Liver (tissue), 3 donors: ENCODE data around the gene CCDC30.

Source experiments
- ATF3 ChIP-seq: IDR thresholded peaks from 2 replicates; pipeline ENCODE4 v1.6.1; 2016; ENCODE audit warnings: antibody characterized with exemption
- CTCF ChIP-seq: fragments of 150-350 bp; IDR thresholded peaks from 2 replicates; pipeline ENCODE4 v1.5.1; 2017; ENCODE audit warnings: improper control_type of control experiment, low read depth, low read length; ENCODE audit not compliant: missing input control
- EGR1 ChIP-seq, 2 donors: IDR thresholded peaks; 2 replicates each; pipeline ENCODE4 v1.6.1; 2016 to 2018; ENCODE audit warnings: antibody characterized with exemption in 2 of 2, low read depth in 2 of 2
- FOXA2 ChIP-seq: IDR thresholded peaks from 2 replicates; pipeline ENCODE4 v1.6.1; 2016; ENCODE audit warnings: antibody characterized with exemption
- MAX ChIP-seq: IDR thresholded peaks from 2 replicates; pipeline ENCODE4 v1.6.1; 2016; ENCODE audit warnings: antibody characterized with exemption
- RAD21 ChIP-seq, 2 donors: IDR thresholded peaks; 2 replicates each; pipeline ENCODE4 v1.6.1; 2016; ENCODE audit warnings: antibody characterized with exemption in 2 of 2, mild to moderate bottlenecking in 2 of 2
- REST ChIP-seq: IDR thresholded peaks from 2 replicates; pipeline ENCODE4 v1.6.1; 2016; ENCODE audit warnings: antibody characterized with exemption, mild to moderate bottlenecking
- SP1 ChIP-seq: IDR thresholded peaks from 2 replicates; pipeline ENCODE4 v1.6.1; 2018; ENCODE audit warnings: antibody characterized with exemption, mild to moderate bottlenecking
- TAF1 ChIP-seq: conservative IDR thresholded peaks from 2 replicates; pipeline ENCODE4 v1.6.1; 2016; ENCODE audit warnings: antibody characterized with exemption, mild to moderate bottlenecking
- donor health status: healthy.
- donor health status: healthy.

- TF ChIP-seq CTCF, result no peak
- no peak for TF ChIP-seq TAF1
- no peak for TF ChIP-seq RAD21 (IDR thresholded peaks at IDR 0.05)
- no peak for TF ChIP-seq FOXA2
- TF ChIP-seq EGR1 (IDR thresholded peaks at IDR 0.05; ENCODE audit: low read depth in 2 of 2), result no peak
- TF ChIP-seq SP1, result no peak
- TF ChIP-seq MAX, result no peak
- no peak for TF ChIP-seq REST
- TF ChIP-seq ATF3, result no peak
These were observed 88.1 kb downstream of the CCDC30 start for GRCh38 chr1:42551180-42551579.
